Body of pancreas (tissue), 4 donors: ENCODE measurements around the gene DUSP23.

Experiments used
- POLR2A ChIP-seq, 3 donors: fragments of 450-650 bp; IDR thresholded peaks; one replicate each; pipeline ENCODE4 v1.6.1; 2016; ENCODE audit warnings: antibody characterized with exemption in 3 of 3, mild to moderate bottlenecking in 2 of 3
- TF ChIP-seq, protein P1 (sequence below), 7 experiments: fragments of 450-650 bp in 4 of 7; fragments of 200-600 bp in 3 of 7; sonication (generic) in 3 of 7; IDR thresholded peaks; one replicate each; pipeline ENCODE4 v1.5.1; 2016 to 2019; ENCODE audit warnings: antibody characterized with exemption in 7 of 7

DNA sequence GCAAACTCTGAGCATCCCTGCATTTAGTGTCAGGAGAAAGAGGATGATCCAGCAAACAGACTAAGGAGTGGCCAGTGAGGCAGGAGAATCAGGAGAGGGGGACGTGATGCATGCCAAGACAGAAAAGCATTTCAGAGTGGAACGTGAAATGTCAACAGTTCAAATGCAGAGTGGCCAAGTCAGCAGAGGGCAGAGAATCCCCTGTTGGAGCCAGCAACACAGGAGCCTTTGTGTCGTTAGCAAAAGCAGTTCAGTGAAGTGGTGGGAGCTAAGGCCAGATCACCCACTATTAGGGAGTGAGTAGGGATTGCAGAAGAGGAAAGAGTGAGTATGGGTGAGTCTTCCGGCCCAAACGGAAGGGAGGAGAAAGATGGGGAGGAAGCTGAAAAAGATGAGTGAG is 14.8 kb downstream of the DUSP23 start:
- TF ChIP-seq, protein P1, sequence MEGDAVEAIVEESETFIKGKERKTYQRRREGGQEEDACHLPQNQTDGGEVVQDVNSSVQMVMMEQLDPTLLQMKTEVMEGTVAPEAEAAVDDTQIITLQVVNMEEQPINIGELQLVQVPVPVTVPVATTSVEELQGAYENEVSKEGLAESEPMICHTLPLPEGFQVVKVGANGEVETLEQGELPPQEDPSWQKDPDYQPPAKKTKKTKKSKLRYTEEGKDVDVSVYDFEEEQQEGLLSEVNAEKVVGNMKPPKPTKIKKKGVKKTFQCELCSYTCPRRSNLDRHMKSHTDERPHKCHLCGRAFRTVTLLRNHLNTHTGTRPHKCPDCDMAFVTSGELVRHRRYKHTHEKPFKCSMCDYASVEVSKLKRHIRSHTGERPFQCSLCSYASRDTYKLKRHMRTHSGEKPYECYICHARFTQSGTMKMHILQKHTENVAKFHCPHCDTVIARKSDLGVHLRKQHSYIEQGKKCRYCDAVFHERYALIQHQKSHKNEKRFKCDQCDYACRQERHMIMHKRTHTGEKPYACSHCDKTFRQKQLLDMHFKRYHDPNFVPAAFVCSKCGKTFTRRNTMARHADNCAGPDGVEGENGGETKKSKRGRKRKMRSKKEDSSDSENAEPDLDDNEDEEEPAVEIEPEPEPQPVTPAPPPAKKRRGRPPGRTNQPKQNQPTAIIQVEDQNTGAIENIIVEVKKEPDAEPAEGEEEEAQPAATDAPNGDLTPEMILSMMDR (IDR thresholded peaks at IDR 0.05): no peak
- no peak for TF ChIP-seq POLR2A (IDR thresholded peaks at IDR 0.05)
